ENCODE results near the gene TBRG4. TPM values are rescaled to one million over a fixed set of nuclear protein-coding genes. Genes with fewer than 3 reads are reported as not detected.

Gene TBRG4
- polyA plus RNA-seq, 1 experiment = 75.5 TPM

DNA sequence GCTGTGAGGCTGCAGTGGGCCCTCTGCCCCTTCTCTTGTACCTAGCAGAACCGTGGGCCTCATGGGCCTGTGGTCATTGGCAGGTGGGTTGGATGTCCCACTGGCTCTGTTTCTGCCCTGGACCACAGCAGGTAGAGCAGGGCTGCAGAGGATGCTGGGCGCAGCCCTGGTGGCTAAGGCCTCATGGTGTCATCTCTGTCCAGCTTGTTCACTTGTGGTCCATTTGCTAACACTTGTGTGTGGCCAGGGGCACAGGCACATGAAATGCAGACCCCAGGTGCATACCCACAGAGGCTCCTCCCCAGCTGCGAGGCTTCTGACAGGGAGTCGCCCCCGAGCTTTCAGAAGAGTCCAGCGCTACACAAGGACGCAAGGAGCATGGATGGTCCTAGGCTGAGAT lies 22.4 kb upstream of the TBRG4 start:
- CTCF ChIA-PET = interaction anchor here (1.2 to 6.2 kb wide), 3 partner anchors 22 to 275 kb away, joined by 5 to 143 read pairs (median 55); partner anchors contain the start of gene TBRG4
- Histone ChIP-seq H3K4me3 (ENCODE audit: low read depth, low read length) (no peak overlapping the region), H3K27me3 (ENCODE audit: control insufficient read depth, insufficient read depth, low read length) (peaks cover 3% of the 10 kb centered on the region), H3K36me3 (ENCODE audit: control insufficient read depth, insufficient read depth, low read length) (no peaks in the 10 kb centered on the region)
- POLR2A ChIA-PET = no interaction called here
- TF ChIP-seq, protein P1, sequence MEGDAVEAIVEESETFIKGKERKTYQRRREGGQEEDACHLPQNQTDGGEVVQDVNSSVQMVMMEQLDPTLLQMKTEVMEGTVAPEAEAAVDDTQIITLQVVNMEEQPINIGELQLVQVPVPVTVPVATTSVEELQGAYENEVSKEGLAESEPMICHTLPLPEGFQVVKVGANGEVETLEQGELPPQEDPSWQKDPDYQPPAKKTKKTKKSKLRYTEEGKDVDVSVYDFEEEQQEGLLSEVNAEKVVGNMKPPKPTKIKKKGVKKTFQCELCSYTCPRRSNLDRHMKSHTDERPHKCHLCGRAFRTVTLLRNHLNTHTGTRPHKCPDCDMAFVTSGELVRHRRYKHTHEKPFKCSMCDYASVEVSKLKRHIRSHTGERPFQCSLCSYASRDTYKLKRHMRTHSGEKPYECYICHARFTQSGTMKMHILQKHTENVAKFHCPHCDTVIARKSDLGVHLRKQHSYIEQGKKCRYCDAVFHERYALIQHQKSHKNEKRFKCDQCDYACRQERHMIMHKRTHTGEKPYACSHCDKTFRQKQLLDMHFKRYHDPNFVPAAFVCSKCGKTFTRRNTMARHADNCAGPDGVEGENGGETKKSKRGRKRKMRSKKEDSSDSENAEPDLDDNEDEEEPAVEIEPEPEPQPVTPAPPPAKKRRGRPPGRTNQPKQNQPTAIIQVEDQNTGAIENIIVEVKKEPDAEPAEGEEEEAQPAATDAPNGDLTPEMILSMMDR (IDR thresholded peaks at IDR 0.05; ENCODE audit: insufficient read depth, low read depth, low read length) = no peak
- DNase-seq (ENCODE audit: low read depth) = no peak

DNA sequence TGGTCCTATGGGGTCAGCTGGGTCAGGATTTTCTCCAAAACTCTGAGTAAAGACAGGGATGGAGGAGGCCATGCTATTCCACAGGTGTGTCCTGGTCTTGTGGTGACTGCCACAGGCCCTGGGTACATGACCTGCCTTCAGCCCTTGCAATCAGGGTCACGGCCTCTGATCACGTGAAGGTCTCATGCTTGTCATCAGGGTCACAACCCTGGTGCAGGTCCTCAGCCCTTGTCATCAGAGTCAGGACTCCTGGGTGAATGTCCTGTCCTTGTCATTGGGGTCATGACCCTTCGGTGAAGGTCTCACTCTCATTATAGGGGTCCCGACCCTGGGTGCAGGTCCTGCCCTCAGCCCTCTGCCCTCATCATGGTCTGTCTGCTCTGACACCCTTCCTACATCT lies 21.9 kb upstream of the TBRG4 start:
- Histone ChIP-seq H3K36me3 (ENCODE audit: control insufficient read depth, insufficient read depth, low read length) (no peaks in the 10 kb centered on the region), H3K4me3 (ENCODE audit: low read depth, low read length) (no peak overlapping the region), H3K27me3 (ENCODE audit: control insufficient read depth, insufficient read depth, low read length) (peaks cover 1% of the 10 kb centered on the region)
- TF ChIP-seq, protein P1 (IDR thresholded peaks at IDR 0.05; ENCODE audit: insufficient read depth, low read depth, low read length) = no peak
- CTCF ChIA-PET = interaction anchor here (6.2 kb wide), 1 partner anchor 161 kb away, joined by 143 read pairs; no protein-coding TSS in a partner anchor
- DNase-seq (ENCODE audit: low read depth) = no peak
- POLR2A ChIA-PET = no interaction called here

DNA sequence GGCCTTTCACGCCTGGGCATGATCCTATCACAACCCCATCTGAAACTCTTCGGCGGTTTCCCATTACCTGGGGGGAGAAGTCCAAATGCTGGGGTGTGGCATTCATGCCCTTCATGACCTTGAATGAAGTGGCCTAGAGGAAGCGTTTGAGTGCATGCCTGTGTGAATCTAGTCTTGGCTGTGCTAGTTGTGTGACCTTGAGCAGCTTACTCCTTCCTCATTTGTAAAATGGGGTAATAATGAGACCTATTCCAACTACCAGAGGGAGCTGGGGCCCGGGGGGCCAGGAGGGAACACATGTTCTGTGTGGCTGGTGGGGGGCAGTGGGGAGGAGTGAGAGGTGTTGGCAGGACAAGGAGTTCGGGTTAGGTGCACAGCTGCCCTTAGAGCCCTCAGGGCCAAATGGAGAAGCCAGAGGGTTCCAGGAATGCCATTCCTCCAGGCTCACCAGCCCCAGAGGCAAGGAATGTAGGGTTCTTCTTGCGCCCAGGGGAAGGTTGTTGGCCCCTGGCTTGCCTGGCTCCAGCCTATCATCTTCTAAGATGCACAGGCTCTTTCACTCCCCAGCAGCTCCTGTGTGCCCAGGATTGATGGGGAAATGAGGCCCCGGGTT lies 21.3 kb upstream of the TBRG4 start:
- TF ChIP-seq, protein P1 (IDR thresholded peaks at IDR 0.05; ENCODE audit: insufficient read depth, low read depth, low read length) = no peak
- H3K27me3 ChIP-seq (ENCODE audit: control insufficient read depth, insufficient read depth, low read length) = peaks cover 1% of the 10 kb centered on the region
- CTCF ChIA-PET = interaction anchor here (6.2 kb wide), 1 partner anchor 161 kb away, joined by 143 read pairs; no protein-coding TSS in a partner anchor
- H3K4me3 ChIP-seq (ENCODE audit: low read depth, low read length) = no peak overlapping the region
- DNase-seq (ENCODE audit: low read depth) = no peak
- H3K36me3 ChIP-seq (ENCODE audit: control insufficient read depth, insufficient read depth, low read length) = no peaks in the 10 kb centered on the region
- POLR2A ChIA-PET = no interaction called here

GRCh38 chr7:45131891-45132290 lies 20.4 kb upstream of the TBRG4 start:
- CTCF ChIA-PET = interaction anchor here (1.1 to 1.2 kb wide), 2 partner anchors 144 to 275 kb away, joined by 3 read pairs; no protein-coding TSS in a partner anchor
- peaks cover 1% of the 10 kb centered on the region for H3K27me3 ChIP-seq (ENCODE audit: control insufficient read depth, insufficient read depth, low read length)
- TF ChIP-seq, protein P1 (IDR thresholded peaks at IDR 0.05; ENCODE audit: insufficient read depth, low read depth, low read length) = no peak

DNA sequence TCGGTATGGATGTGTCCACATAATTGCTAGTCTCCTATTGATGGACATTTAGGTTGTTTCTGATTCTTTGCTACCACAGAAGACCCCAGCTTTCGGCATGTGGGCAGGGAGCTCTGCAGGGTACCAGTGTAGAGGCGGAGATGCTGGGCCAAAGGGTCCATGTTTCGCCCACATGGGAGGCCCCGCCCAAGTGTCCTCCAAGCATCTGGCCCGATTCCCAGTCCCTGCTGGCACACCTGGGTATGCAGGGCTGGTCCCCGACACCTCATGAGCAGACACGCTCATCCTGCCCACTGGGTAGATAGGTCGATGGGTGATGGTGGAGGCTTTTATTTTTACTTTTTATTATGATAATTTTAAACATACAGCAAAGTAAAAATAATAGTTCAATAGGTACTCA lies 19.4 kb upstream of the TBRG4 start:
- peaks cover 1% of the 10 kb centered on the region for H3K27me3 ChIP-seq (ENCODE audit: control insufficient read depth, insufficient read depth, low read length)
- H3K36me3 ChIP-seq (ENCODE audit: control insufficient read depth, insufficient read depth, low read length) = no peaks in the 10 kb centered on the region
- TF ChIP-seq, protein P1 (IDR thresholded peaks at IDR 0.05; ENCODE audit: insufficient read depth, low read depth, low read length) = no peak
- no peak overlapping the region for H3K4me3 ChIP-seq (ENCODE audit: low read depth, low read length)
- POLR2A ChIA-PET = no interaction called here
- DNase-seq (ENCODE audit: low read depth) = no peak
- CTCF ChIA-PET = interaction anchor here (1.1 to 1.2 kb wide), 2 partner anchors 143 to 274 kb away, joined by 3 read pairs; no protein-coding TSS in a partner anchor

More at GRCh38 chr7:45131891-45132290, 20.4 kb upstream of the TBRG4 start:
- DNase-seq (ENCODE audit: low read depth) = no peak
- POLR2A ChIA-PET = no interaction called here
- Histone ChIP-seq H3K36me3 (ENCODE audit: control insufficient read depth, insufficient read depth, low read length) (no peaks in the 10 kb centered on the region), H3K4me3 (ENCODE audit: low read depth, low read length) (no peak overlapping the region)
